Measurements from ENCODE around the gene LAMA3. TPM values are rescaled to one million over a fixed set of nuclear protein-coding genes. Genes with fewer than 3 reads are reported as not detected.

The LAMA3 gene
- 0.43 and 0.44 TPM in 2 replicates for total RNA-seq (2014; rRNA removed; shearing (Covaris generic))

GRCh38 chr18:23689031-23689615, at the start of gene LAMA3:
LAMA3 (plus strand) TSS chr18:23689453; CDS start chr18:23689684, 231 bp downstream.
- in situ Hi-C loops (cut with HindIII; ENCODE audit: low sequenced_read_pairs): no loop called here
- peak; percentile 3 for DNase-seq (ENCODE audit: low spot score)

GRCh38 chr18:23640052-23640451, 49.2 kb upstream of the LAMA3 start:
- in situ Hi-C loops (cut with HindIII; ENCODE audit: low sequenced_read_pairs): no loop called here

GRCh38 chr18:23641143-23641720, 48.0 kb upstream of the LAMA3 start:
- in situ Hi-C loops (cut with HindIII; ENCODE audit: low sequenced_read_pairs): no loop called here
- DNase-seq (ENCODE audit: low spot score): no peak

More at GRCh38 chr18:23640052-23640451, 49.2 kb upstream of the LAMA3 start:
- DNase-seq (ENCODE audit: low spot score): no peak

- in situ Hi-C loops (cut with HindIII; ENCODE audit: low sequenced_read_pairs): no loop called here
Measured at GRCh38 chr18:23641937-23642666, 47.2 kb upstream of the LAMA3 start.

GRCh38 chr18:23643815-23644490, 45.3 kb upstream of the LAMA3 start:
- in situ Hi-C loops (cut with HindIII; ENCODE audit: low sequenced_read_pairs): no loop called here

More at GRCh38 chr18:23641937-23642666, 47.2 kb upstream of the LAMA3 start:
- no peak for DNase-seq (ENCODE audit: low spot score)

GRCh38 chr18:23645568-23646175, 43.6 kb upstream of the LAMA3 start:
- no peak for DNase-seq (ENCODE audit: low spot score)
- in situ Hi-C loops (cut with HindIII; ENCODE audit: low sequenced_read_pairs): no loop called here

More at GRCh38 chr18:23643815-23644490, 45.3 kb upstream of the LAMA3 start:
- DNase-seq (ENCODE audit: low spot score): no peak

GRCh38 chr18:23646282-23646681, 43.0 kb upstream of the LAMA3 start:
- in situ Hi-C loops (cut with HindIII; ENCODE audit: low sequenced_read_pairs): no loop called here
- DNase-seq (ENCODE audit: low spot score): no peak

- in situ Hi-C loops (cut with HindIII; ENCODE audit: low sequenced_read_pairs): no loop called here
- no peak for DNase-seq (ENCODE audit: low spot score)
Measured at GRCh38 chr18:23648456-23648855, 40.8 kb upstream of the LAMA3 start.

GRCh38 chr18:23648940-23649607, 40.2 kb upstream of the LAMA3 start:
- in situ Hi-C loops (cut with HindIII; ENCODE audit: low sequenced_read_pairs): no loop called here
- no peak for DNase-seq (ENCODE audit: low spot score)

GRCh38 chr18:23650968-23651927, 38.0 kb upstream of the LAMA3 start:
- in situ Hi-C loops (cut with HindIII; ENCODE audit: low sequenced_read_pairs): no loop called here

GRCh38 chr18:23652232-23652631, 37.0 kb upstream of the LAMA3 start:
- no peak for DNase-seq (ENCODE audit: low spot score)
- in situ Hi-C loops (cut with HindIII; ENCODE audit: low sequenced_read_pairs): no loop called here

More at GRCh38 chr18:23650968-23651927, 38.0 kb upstream of the LAMA3 start:
- no peak for DNase-seq (ENCODE audit: low spot score)

- DNase-seq (ENCODE audit: low spot score): no peak
- in situ Hi-C loops (cut with HindIII; ENCODE audit: low sequenced_read_pairs): no loop called here
Measured at GRCh38 chr18:23658285-23658684, 31.0 kb upstream of the LAMA3 start.

- no peak for DNase-seq (ENCODE audit: low spot score)
- in situ Hi-C loops (cut with HindIII; ENCODE audit: low sequenced_read_pairs): no loop called here
Measured at GRCh38 chr18:23661735-23662308, 27.4 kb upstream of the LAMA3 start.

- in situ Hi-C loops (cut with HindIII; ENCODE audit: low sequenced_read_pairs): no loop called here
- no peak for DNase-seq (ENCODE audit: low spot score)
Measured at GRCh38 chr18:23662309-23663263, 26.7 kb upstream of the LAMA3 start, which contains the start of gene ANKRD29. ANKRD29 (minus strand) TSS chr18:23662911; CDS start chr18:23662730, 181 bp downstream.

- DNase-seq (ENCODE audit: low spot score): no peak
Measured at GRCh38 chr18:23664674-23665073, 24.6 kb upstream of the LAMA3 start.

GRCh38 chr18:23667114-23667513, 22.1 kb upstream of the LAMA3 start:
- in situ Hi-C loops (cut with HindIII; ENCODE audit: low sequenced_read_pairs): no loop called here
- no peak for DNase-seq (ENCODE audit: low spot score)

More at GRCh38 chr18:23664674-23665073, 24.6 kb upstream of the LAMA3 start:
- in situ Hi-C loops (cut with HindIII; ENCODE audit: low sequenced_read_pairs): no loop called here
